IPS DF 4.7 (cell line): Measurements from ENCODE around the gene DCHS1.
"Not testable (repeated sequence)": the region's sequence is repeated elsewhere in the genome, so short reads cannot be mapped to it uniquely, and the experiment has no call there.

Source experiments
- DNase-seq: peaks from one replicate; pipeline ENCODE4 v3.0.0-alpha.2; 2013; ENCODE audit warnings: low spot score; ENCODE audit errors: extremely low read depth

DCHS1 gene

GRCh38 chr11:6655790-6656583 lies at the start of gene DCHS1:
TSS of gene DCHS1 (minus strand) at chr11:6655809. CDS start at chr11:6641613, 14,196 bp downstream.
- no peak for DNase-seq

GRCh38 chr11:6703247-6704063 lies 47.8 kb upstream of the DCHS1 start:
- no peak for DNase-seq

- DNase-seq = not testable (repeated sequence)
Observed at GRCh38 chr11:6701955-6702354, 46.3 kb upstream of the DCHS1 start.

- DNase-seq = no peak
Observed at GRCh38 chr11:6695377-6695776, 39.8 kb upstream of the DCHS1 start.

- DNase-seq = no peak
Observed at GRCh38 chr11:6694229-6694535, 38.6 kb upstream of the DCHS1 start.

- DNase-seq = no peak
Observed at GRCh38 chr11:6693342-6694228, 38.0 kb upstream of the DCHS1 start.

- DNase-seq = no peak
Observed at GRCh38 chr11:6692128-6692527, 36.5 kb upstream of the DCHS1 start.

- DNase-seq = not testable (repeated sequence)
Observed at GRCh38 chr11:6690431-6691132, 35.0 kb upstream of the DCHS1 start.

- DNase-seq = no peak
Observed at GRCh38 chr11:6687876-6688275, 32.3 kb upstream of the DCHS1 start.

- no peak for DNase-seq
Observed at GRCh38 chr11:6686006-6686405, 30.4 kb upstream of the DCHS1 start.

- not testable (repeated sequence) for DNase-seq
Observed at GRCh38 chr11:6684068-6684467, 28.5 kb upstream of the DCHS1 start.

- peak; percentile 99 for DNase-seq
Observed at GRCh38 chr11:6682936-6683861, 27.6 kb upstream of the DCHS1 start, which contains the start of gene MRPL17. TSS of gene MRPL17 (minus strand) at chr11:6683340. CDS start at chr11:6683296, 44 bp downstream.

- no peak for DNase-seq
Observed at GRCh38 chr11:6682591-6682935, 27.0 kb upstream of the DCHS1 start.

GRCh38 chr11:6681949-6682348 lies 26.3 kb upstream of the DCHS1 start:
- no peak for DNase-seq

- no peak for DNase-seq
Observed at GRCh38 chr11:6681505-6681904, 25.9 kb upstream of the DCHS1 start.

GRCh38 chr11:6677018-6677417 lies 21.4 kb upstream of the DCHS1 start:
- DNase-seq = no peak

GRCh38 chr11:6674862-6675261 lies 19.3 kb upstream of the DCHS1 start:
- no peak for DNase-seq

- DNase-seq = no peak
Observed at GRCh38 chr11:6674219-6674597, 18.6 kb upstream of the DCHS1 start.

GRCh38 chr11:6673523-6674218 lies 18.1 kb upstream of the DCHS1 start:
- DNase-seq = no peak
